KOPT-K1 (cell line): Measurements from ENCODE around the gene LAMB4.

Experiments used
- H3K27ac ChIP-seq: fragments of 200-600 bp; sonication (generic); 2 replicates; pipeline ENCODE4 v1.5.1; 2016; ENCODE audit warnings: antibody characterized with exemption, mild to moderate bottlenecking, low read depth, low read length; ENCODE audit not compliant: poor library complexity, severe bottlenecking
- H3K36me3 ChIP-seq: fragments of 200-600 bp; sonication (generic); 2 replicates; pipeline ENCODE4 v1.5.1; 2017; ENCODE audit warnings: antibody characterized with exemption, mild to moderate bottlenecking, low read length, moderate library complexity; ENCODE audit not compliant: insufficient read depth
- H3K9me3 ChIP-seq: fragments of 200-600 bp; sonication (generic); 2 replicates; pipeline ENCODE4 v1.5.1; 2017; ENCODE audit warnings: antibody characterized with exemption, low read length, mild to moderate bottlenecking; ENCODE audit not compliant: insufficient read depth, poor library complexity, severe bottlenecking

The LAMB4 gene

GRCh38 chr7:108149119-108149518 is 19.0 kb upstream of the LAMB4 start:
- Histone ChIP-seq H3K9me3 (no peaks in the 10 kb centered on the region), H3K36me3 (no peaks in the 10 kb centered on the region), H3K27ac (no peak overlapping the region)

GRCh38 chr7:108147031-108147563 is 16.9 kb upstream of the LAMB4 start:
- H3K36me3 ChIP-seq = no peaks in the 10 kb centered on the region
- no peaks in the 10 kb centered on the region for H3K9me3 ChIP-seq
- H3K27ac ChIP-seq = no peak overlapping the region

- H3K36me3 ChIP-seq = no peaks in the 10 kb centered on the region
- no peak overlapping the region for H3K27ac ChIP-seq
These were observed 16.1 kb upstream of the LAMB4 start for GRCh38 chr7:108146070-108146842.

GRCh38 chr7:108145401-108145800 is 15.2 kb upstream of the LAMB4 start:
- Histone ChIP-seq H3K27ac (no peak overlapping the region), H3K36me3 (no peaks in the 10 kb centered on the region), H3K9me3 (no peaks in the 10 kb centered on the region)

More at GRCh38 chr7:108146070-108146842, 16.1 kb upstream of the LAMB4 start:
- H3K9me3 ChIP-seq = no peaks in the 10 kb centered on the region

GRCh38 chr7:108144931-108145330 is 14.8 kb upstream of the LAMB4 start:
- Histone ChIP-seq H3K36me3 (no peaks in the 10 kb centered on the region), H3K9me3 (no peaks in the 10 kb centered on the region), H3K27ac (no peak overlapping the region)

- no peak overlapping the region for H3K27ac ChIP-seq
- H3K9me3 ChIP-seq = no peaks in the 10 kb centered on the region
- H3K36me3 ChIP-seq = no peaks in the 10 kb centered on the region
These were observed 13.7 kb upstream of the LAMB4 start for GRCh38 chr7:108143658-108144420.

- Histone ChIP-seq H3K36me3 (no peaks in the 10 kb centered on the region), H3K9me3 (no peaks in the 10 kb centered on the region), H3K27ac (no peak overlapping the region)
These were observed 12.6 kb upstream of the LAMB4 start for GRCh38 chr7:108142675-108143259.

GRCh38 chr7:108142180-108142579 is 12.0 kb upstream of the LAMB4 start:
- Histone ChIP-seq H3K9me3 (no peaks in the 10 kb centered on the region), H3K27ac (no peak overlapping the region), H3K36me3 (no peaks in the 10 kb centered on the region)

GRCh38 chr7:108140671-108141070 is 10.5 kb upstream of the LAMB4 start:
- Histone ChIP-seq H3K27ac (no peak overlapping the region), H3K9me3 (no peaks in the 10 kb centered on the region), H3K36me3 (no peaks in the 10 kb centered on the region)

- Histone ChIP-seq H3K36me3 (no peaks in the 10 kb centered on the region), H3K27ac (no peak overlapping the region), H3K9me3 (no peaks in the 10 kb centered on the region)
These were observed 8.8 kb upstream of the LAMB4 start for GRCh38 chr7:108138911-108139310.

GRCh38 chr7:108137993-108138392 is 7.8 kb upstream of the LAMB4 start:
- Histone ChIP-seq H3K9me3 (no peaks in the 10 kb centered on the region), H3K36me3 (no peaks in the 10 kb centered on the region), H3K27ac (no peak overlapping the region)

- H3K9me3 ChIP-seq = no peaks in the 10 kb centered on the region
- no peak overlapping the region for H3K27ac ChIP-seq
These were observed 6.9 kb upstream of the LAMB4 start for GRCh38 chr7:108137040-108137439.

GRCh38 chr7:108136191-108136688 is 6.1 kb upstream of the LAMB4 start:
- Histone ChIP-seq H3K27ac (no peak overlapping the region), H3K9me3 (no peaks in the 10 kb centered on the region), H3K36me3 (no peaks in the 10 kb centered on the region)

More at GRCh38 chr7:108137040-108137439, 6.9 kb upstream of the LAMB4 start:
- no peaks in the 10 kb centered on the region for H3K36me3 ChIP-seq

GRCh38 chr7:108135446-108136190 is 5.5 kb upstream of the LAMB4 start:
- no peaks in the 10 kb centered on the region for H3K9me3 ChIP-seq
- no peaks in the 10 kb centered on the region for H3K36me3 ChIP-seq
- no peak overlapping the region for H3K27ac ChIP-seq
